ENCODE data around the gene KSR2.
"Not testable (repeated sequence)": the region's sequence is repeated elsewhere in the genome, so short reads cannot be mapped to it uniquely, and the experiment has no call there.

The KSR2 gene

GRCh38 chr12:117818400-117818799 is 150.4 kb downstream of the KSR2 start:
- no peak for DNase-seq

GRCh38 chr12:117809509-117809908 is 159.3 kb downstream of the KSR2 start:
- no peak for DNase-seq

GRCh38 chr12:117807946-117808345 is 160.8 kb downstream of the KSR2 start:
- no peak for DNase-seq

- no peak for DNase-seq
Observed at GRCh38 chr12:117807355-117807754, 161.4 kb downstream of the KSR2 start.

- DNase-seq = no peak
Observed at GRCh38 chr12:117805865-117806264, 162.9 kb downstream of the KSR2 start.

- DNase-seq = no peak
Observed at GRCh38 chr12:117803001-117803400, 165.8 kb downstream of the KSR2 start.

GRCh38 chr12:117800711-117801110 is 168.1 kb downstream of the KSR2 start:
- DNase-seq = not testable (repeated sequence)

GRCh38 chr12:117797202-117797601 is 171.6 kb downstream of the KSR2 start:
- no peak for DNase-seq

- DNase-seq = no peak
Observed at GRCh38 chr12:117792877-117793424, 175.8 kb downstream of the KSR2 start.

GRCh38 chr12:117792471-117792870 is 176.3 kb downstream of the KSR2 start:
- DNase-seq = no peak

GRCh38 chr12:117790948-117791347 is 177.8 kb downstream of the KSR2 start:
- no peak for DNase-seq

- DNase-seq = no peak
Observed at GRCh38 chr12:117790198-117790597, 178.6 kb downstream of the KSR2 start.

- no peak for DNase-seq
Observed at GRCh38 chr12:117789195-117789912, 179.4 kb downstream of the KSR2 start.

- DNase-seq = no peak
Observed at GRCh38 chr12:117778656-117779055, 190.1 kb downstream of the KSR2 start.

GRCh38 chr12:117774941-117775775 is 193.6 kb downstream of the KSR2 start:
- DNase-seq = no peak

- DNase-seq = no peak
Observed at GRCh38 chr12:117768860-117769259, 199.9 kb downstream of the KSR2 start.

GRCh38 chr12:117766008-117766407 is 202.8 kb downstream of the KSR2 start:
- DNase-seq = no peak

GRCh38 chr12:117762143-117762542 is 206.6 kb downstream of the KSR2 start:
- no peak for DNase-seq

- DNase-seq = no peak
Observed at GRCh38 chr12:117761528-117762100, 207.2 kb downstream of the KSR2 start.

GRCh38 chr12:117760990-117761389 is 207.8 kb downstream of the KSR2 start:
- no peak for DNase-seq

- no peak for DNase-seq
Observed at GRCh38 chr12:117750657-117751056, 218.1 kb downstream of the KSR2 start.

- DNase-seq = no peak
Observed at GRCh38 chr12:117749431-117749830, 219.4 kb downstream of the KSR2 start.

- DNase-seq = not testable (repeated sequence)
Observed at GRCh38 chr12:117746358-117746757, 222.4 kb downstream of the KSR2 start.

GRCh38 chr12:117744418-117744817 is 224.4 kb downstream of the KSR2 start:
- DNase-seq = no peak

Measured in SW 1271 (cell line).